HG03039 (cell line): Measurements from ENCODE around the gene CLASP1.
"Not testable (repeated sequence)": the region's sequence is repeated elsewhere in the genome, so short reads cannot be mapped to it uniquely, and the experiment has no call there.

Experiments
- ATAC-seq: cut with Tn5 transposase; IDR thresholded peaks from one replicate; pipeline ENCODE4 v1.9.1; 2021; ENCODE audit warnings: mild to moderate bottlenecking, moderate library complexity; ENCODE audit not compliant: unreplicated experiment

Gene CLASP1

DNA sequence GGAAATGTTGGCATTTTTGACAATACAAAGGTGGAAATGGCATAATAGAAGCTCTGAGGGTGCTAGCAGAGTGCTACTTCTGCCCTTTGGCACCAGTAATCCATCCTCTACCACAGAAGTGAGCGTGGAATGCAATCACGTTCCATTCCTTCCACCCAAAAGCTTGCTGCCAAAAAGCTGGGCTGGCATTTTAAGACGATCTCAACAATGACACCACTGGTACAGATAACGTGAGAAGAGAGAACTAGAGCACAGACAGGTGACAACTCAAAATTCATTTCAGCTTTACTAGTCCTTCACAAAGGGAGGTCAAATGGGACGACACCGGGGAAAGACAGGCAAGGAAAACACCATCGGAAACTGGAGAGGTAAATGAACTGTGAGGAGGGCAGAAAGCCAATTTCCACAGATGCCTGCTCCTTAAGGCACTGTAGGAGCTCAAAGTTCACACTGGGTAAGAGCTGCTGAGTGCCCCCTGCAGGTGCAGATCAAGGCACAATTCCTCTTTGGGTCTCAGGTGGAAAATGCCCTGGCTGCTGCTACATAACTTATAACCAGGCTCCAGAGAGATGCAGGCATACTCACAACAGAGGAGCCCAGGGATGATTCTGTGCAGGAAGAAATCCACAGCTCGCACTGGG lies 169.3 kb downstream of the CLASP1 start:
- ATAC-seq: no peak

DNA sequence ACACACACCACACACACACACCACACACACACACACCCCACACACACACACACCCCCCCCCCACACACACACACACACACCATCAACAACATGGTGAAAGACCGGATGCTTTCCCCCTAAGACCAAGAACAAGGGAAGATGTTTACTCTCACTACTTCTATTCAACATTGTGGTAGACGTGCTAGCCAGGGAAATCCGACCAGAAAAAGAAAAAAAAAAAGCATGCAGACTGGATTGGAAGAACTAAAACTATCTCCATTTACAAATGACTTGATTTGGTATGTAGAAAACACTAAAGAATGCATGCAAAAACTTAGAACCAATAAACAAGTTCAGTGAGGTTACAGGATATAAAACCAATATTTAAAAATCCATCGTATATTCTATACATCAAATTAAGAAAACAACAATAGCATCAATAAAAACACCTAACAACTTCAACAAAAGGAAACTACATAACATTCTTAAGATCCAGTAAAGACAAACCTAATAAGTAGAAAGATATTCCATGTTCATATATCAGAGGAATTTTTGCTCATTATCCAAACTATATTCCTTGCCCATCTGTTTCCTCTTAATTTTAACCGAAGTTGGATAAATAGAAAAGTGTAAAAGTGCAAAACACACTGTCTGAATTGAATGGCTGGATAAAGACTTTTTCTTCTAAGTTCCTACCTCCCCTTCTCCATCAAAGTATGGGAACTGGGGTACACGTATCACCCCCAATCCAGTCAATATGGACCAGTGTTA lies 170.1 kb downstream of the CLASP1 start:
- no peak for ATAC-seq

DNA sequence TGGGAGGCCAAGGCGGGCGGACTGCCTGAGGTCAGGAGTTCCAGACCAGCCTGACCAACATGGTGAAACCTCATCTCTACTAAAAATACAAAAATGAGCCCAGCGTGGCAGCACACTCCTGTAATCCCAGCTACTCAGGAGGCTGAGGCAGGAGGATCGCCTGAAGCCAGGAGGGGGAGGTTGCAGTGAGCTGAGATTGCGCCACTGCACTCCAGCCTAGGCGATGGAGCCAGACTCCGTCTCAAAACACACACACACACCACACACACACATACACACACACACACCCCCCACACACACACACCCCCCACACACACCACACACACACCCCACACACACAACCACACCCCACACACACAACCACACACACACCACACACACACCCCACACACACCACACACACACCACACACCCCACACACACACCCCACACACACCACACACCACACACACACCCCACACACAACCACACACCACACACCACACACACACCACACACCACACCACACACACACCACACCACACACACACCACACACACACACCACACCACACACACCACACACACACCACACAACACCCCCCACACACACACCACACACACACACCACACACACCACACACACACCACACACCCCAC lies 170.8 kb downstream of the CLASP1 start:
- not testable (repeated sequence) for ATAC-seq

DNA sequence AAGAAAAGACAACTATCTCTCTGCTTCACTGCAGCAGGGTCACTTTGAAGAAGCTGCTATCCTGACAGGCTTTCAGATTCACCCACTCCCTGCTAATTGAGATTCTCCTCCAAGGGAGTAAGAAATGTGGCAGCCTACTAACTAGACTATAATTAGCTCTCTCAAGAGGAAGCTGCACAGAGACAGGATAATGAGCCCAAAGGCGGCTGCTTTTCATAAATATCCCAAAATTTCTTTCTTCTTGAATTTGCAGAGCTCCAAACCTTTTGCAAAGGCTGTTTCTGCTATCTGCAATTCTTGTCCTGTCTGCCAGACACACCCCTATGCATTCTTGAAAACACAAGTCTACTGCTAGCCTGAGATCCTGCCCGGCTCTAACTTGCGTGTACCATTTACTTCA lies 172.6 kb downstream of the CLASP1 start:
- ATAC-seq: no peak

DNA sequence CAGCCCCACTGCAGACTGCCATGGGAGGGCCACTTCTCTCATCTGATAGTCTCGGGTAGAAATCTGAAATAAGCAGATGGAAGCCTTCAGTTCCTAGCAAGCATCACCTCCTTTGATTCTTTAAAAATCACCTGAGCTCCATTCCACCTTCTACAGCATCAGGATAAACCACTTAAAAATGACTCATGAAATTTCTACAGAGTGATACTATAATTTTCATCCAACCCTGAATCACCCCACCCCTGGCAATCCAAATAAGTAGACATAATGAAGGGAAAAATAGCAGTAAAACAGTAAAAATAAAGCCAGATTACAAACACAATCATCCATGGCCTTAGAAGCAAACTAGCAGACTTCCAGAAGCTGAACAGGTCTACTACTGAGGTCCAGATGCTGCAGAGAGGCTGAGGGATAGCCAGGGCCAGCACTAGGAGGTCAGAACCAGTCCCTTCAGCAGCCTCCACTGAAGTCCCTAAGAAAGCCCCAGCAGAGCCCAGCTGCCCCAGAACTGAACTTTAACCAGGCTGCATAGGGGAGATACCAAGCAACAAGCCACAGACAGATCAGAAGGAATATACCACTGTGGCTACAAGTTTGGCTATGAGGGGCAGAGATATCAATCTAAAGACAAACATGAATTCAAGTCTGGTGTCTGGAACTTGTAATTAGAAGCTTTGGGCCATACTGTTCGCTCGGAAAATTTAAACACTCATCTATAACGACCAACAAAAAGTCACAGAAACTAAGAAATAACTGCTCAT lies 173.3 kb downstream of the CLASP1 start:
- no peak for ATAC-seq

DNA sequence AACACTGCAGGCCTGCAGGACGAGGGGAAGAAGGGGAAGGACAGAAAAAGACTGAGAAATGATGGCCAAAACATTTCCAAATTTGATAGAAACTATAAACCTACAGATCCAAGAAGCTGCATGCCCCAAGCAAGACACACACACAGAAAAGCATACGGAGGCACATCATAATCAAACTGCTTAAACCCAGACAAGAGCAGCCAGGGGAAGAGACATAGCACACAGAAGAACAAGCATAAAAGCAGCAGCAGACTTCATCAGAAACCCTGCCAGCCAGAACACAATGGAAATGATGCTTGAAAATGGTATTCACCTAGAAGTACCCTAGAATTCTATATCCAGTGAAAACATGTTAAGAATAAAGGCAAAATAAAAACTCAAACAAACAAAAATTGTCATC lies 175.8 kb downstream of the CLASP1 start:
- no peak for ATAC-seq

DNA sequence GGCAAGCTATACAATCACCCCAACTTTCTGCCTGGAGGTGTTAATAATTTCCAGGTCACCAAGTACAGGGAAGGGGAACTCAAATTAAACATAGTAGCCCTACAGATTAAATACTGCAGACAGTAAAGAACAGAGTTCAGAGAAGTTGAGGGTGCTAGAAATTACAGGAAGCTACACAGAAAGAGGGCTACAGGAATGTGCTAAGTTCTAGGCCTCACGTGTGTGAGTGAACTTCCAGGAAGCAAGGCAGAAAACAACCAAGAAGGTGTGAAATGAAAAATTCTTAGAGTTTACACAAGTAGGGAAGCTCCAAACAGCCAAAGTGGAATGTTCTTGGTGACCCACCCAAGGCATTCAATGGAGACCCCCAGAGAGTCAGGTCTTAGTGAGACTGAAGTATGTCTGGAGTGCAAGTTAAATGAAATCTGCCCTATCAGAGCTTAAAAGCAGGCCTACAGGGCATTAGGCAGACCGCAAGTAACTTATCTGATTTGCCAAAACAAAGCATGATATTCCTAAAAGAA lies 176.7 kb downstream of the CLASP1 start:
- ATAC-seq: no peak

DNA sequence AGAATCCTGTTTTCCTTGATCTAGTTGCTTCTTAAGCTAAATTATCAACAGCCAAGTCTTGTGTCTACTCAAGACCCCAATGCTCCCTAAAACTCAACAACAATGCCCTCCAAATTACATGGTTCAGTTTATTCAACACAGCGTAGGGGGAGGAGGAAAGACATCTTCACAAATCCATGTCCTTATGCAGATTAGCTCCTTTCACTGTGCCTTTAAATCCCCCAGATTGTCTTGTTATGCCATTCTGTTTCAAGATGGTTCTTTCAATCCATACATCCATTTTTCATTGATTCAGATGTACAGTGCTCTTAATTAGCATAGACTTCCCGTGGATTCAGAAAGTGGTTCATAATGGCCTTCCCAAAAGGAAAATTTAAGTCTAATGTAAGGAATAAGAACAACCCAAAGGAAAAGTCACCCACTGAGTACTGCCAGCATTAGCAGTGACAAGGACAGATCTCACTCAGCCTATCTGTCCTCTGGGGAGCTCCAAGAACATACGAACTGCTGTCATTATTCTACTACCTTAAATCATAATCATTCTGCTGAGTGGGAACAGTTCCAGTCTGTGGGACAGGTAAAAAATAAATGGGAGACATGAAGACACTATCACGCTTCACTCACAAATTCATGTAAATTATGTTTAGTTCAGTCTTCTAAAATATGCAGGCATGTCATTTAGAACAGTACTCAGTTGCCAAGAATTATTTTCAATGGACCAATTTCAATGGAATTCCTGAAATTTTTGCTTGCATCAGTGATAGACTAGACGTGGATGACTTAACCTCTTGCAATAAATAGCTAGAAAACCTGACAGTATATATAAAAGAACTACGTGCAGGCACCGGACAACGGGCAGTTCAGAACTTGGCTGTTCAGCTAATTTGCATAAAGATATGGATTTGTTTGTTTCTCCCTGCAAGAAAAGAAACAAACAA lies 177.5 kb downstream of the CLASP1 start:
- ATAC-seq: no peak

DNA sequence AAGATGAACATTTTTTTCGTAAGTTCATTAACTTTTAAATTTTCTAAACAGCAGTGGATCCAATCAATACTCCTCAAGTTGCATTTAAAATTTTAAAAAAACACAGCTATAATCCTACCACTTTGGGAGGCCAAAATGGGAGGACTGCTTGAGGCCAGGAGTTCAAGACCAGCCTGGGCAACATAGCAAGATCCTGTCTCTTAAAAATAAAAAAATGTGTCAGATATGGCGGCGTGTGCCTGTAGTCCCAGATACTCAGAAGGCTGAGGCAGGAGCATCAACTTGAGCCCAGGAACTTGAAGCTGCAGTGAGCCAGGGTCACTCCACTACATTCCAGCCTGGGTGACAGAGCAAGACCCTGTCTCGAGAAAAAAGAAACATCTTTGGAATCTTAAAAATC lies 178.3 kb downstream of the CLASP1 start:
- ATAC-seq: no peak

DNA sequence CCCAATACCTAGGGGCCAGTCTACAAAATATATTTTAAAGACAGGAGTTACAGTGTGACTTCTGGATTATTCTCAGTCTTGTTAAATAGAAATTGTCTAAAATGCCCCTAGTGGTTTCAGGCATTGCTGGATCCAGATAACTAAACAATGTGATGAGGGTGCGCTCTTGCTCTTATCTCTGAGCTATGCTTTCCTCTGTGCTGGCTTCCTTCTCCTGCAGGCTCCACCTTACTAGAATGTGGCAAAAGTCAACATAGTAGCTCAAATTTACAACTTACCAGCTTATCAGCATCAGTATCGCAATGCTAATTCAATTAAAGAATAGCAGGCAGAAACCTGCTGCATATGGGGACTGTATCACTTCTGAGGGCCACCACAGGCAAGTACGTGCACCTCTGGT lies 179.9 kb downstream of the CLASP1 start:
- ATAC-seq: no peak

DNA sequence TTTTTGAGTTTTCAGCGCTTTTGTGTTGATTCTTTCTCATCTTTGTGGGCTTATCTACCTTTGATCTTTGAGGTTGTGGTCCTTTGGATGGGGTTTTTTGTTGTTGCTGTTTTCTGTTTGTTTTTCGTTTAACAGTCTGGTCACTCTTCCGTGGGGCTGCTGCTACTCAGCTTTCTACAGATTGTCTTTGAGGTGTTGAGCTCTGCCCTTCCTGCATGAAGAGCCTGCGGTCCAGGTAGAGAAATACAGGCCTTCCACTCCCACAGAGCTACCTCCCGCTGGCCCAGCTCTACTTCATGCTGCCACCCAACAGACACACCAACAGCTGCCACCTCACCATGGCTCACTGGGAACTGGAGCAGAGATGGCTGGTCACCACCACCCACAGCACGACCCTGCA lies 180.3 kb downstream of the CLASP1 start:
- ATAC-seq: no peak

DNA sequence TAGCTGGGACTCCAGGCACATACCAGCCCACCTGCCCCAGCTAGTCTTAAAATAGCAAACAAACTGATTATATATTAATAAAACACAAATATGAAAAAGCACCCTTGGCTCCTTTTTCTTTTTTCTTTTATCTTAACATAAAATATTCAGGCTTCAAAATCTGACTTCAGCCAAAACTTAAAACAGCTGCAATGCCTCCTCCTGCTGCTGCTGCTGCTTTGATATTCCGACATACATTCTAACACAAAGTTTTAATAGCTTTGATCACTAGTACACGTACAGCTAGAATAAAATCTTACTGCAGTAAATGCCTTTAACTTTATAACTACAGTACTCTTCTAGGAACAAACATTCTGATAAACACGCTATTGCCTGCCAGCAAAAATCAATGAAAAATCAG lies 190.0 kb downstream of the CLASP1 start:
- ATAC-seq: no peak

DNA sequence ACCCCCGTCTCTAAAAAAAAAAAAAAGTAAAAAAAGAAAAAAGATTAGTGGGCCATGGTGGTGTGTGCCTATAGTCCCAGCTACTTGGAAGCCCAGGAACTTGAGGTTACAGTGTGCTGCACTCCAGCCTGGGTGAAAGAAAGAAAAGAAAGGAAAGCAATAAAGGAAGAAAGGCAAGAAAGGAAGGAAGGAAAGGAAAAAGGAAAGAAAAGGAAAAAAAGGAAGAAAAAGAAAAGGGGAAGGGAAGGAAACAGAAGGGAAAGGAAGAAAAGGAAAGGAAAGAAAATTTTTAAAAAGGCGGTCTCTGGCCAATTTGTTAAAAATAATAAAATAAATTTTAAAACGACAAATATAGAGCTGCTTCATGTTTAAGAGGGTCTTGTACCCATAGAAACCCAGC lies 192.9 kb downstream of the CLASP1 start:
- no peak for ATAC-seq

DNA sequence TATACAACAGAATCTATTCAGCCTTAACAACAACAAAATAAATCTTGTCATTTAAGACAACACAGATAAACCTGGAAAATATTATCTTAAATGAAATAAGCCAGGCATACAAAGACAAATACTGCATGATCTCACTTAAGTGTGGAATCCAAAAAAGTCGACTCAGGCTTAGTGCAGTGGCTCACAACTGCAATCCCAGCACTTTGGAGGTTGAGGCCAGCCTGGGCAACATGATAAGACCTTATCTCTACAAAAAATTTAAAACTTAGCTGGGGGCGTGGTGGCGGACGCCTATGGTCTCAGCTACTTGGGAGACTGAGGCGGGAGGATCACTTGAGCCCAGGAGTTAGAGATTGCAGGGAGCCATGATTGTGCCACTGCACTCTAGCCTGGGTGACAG lies 193.8 kb downstream of the CLASP1 start:
- ATAC-seq: no peak

DNA sequence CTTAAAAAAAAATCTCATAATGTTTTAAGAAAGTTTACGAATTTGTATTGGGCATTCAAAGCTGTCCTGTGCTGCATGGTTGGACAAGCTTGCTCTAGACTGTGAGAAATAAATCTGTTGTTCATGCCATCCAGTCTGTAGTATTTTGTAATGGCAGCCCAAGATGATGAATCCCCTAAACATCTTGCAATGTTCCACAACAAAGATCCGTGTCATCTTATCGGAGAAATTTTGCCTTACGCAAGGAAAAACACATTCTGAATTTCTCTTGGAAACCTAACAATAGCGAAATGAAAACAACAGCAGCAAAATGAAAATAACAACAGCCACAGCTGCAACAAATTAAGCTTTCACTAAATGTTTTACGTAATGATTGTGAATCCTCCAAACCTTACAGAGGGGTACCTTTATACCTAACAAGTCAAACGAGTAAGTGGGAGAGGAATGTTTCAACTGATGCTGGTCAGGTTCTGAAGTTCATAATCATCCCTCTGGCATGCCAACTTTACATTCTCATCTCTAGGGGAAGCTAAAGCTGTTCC lies 194.6 kb downstream of the CLASP1 start:
- ATAC-seq: no peak

DNA sequence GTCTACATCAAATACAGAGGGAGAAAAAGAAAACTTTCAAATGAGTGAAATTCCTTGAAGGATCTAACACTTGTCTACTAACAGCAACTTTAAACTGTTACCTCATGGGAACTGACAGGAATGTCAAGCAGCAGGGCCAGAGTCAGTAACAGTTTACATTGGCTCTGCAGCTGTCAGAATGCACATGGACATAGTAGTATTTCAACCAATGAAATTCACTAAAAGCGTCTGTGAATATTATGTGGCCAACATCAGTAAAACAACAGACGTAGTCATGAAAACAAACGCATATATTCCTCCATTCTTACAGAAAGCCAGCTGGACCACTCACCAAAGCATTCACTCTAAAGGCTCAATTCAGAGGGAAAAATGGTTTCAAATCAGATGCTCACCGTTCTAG lies 197.9 kb downstream of the CLASP1 start:
- no peak for ATAC-seq

DNA sequence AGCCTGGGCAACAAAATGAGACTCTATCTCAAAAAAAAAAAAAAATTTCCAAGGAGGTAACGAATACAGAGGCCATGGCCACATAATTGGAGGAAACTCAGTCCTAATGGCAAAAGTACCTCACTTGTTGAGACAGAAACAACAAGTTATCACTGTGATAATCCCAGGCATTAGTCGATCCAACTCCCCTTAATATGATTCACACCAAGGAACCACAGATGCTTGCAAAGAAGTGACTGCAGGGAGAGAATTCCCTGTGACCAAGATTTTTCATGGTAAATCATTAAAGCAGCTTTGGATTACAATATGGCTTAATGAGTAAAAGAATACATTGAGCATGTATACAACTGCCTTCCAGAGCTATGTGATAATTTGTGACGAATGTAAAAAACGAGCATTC lies 199.0 kb downstream of the CLASP1 start:
- ATAC-seq: no peak

DNA sequence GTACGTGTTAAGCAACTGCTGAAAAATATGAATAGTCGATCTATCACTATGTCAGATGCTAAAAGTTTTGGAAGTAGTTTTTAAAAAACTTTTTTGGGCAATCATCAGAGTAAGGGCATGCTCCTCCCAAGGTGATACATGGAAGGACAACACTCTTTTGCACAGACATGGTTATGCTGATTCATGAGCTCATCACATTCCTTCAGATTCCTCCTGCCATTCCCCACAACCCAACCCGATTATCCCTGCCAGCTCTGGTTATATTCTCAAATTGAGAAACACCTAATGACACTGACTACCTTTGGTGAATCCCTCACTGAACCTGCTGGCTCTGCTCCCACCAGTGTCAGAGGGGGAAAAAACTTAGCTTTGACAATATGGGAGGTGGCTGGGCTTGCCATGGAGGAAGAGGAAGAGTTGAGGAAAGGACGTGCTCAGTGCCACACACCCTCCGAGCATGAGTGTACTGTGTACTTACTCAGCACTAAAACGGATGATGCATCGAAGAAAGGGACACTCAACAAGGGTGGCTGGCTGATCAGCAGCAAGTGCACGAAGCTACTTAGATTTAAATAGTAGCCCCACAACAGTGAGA lies 202.5 kb downstream of the CLASP1 start:
- no peak for ATAC-seq

DNA sequence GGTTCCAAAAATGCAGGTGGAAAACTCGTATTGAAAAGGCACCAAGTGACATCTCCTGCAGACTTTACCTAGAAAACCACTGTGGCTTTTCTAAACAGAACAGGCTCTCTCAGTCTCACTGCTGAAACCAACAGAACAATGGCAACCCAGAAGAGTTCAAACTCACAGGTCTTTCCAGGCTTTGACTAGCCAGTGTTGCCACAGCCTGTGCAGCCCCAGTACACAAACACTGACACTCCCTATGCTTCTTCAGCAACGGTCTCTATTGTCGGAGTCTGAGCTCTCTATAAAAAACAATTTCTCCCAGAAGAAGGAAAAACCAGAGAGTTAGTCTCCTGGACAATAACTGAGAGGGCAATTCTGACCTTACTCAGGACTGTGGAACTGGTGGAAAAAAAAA lies 206.4 kb downstream of the CLASP1 start:
- no peak for ATAC-seq

DNA sequence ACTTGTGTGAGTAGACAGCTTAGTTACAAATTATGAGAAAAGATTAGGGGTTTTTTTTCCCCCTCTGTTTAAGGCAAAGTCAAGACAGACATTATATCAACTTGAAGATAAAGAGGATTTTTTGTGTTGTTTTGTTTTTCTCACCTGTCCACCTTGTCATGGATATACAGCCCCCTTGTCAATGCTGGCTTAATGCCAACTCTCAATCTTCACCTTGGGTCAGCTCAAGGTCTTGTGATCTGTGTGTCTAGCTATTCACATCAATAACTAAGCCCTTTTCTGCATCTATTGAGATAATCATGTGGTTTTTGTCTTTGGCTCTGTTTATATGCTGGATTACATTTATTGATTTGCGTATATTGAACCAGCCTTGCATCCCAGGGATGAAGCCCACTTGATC lies 211.0 kb downstream of the CLASP1 start:
- not testable (repeated sequence) for ATAC-seq
